ENCODE results near the gene TMEM123.

DNA sequence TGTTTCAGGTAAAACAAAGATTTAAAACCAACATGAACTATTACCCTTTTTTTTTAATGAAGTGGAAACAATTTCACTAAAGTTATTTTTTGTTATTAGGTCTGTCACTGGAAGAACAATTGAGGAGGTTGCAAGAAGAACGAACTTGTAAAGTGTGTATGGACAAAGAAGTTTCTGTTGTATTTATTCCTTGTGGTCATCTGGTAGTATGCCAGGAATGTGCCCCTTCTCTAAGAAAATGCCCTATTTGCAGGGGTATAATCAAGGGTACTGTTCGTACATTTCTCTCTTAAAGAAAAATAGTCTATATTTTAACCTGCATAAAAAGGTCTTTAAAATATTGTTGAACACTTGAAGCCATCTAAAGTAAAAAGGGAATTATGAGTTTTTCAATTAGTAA is 74.7 kb downstream of the TMEM123 start:
- TF ChIP-seq ATF3 (IDR thresholded peaks at IDR 0.05; ENCODE audit: insufficient read depth, low read depth, low read length) (no peak), RXRA (IDR thresholded peaks at IDR 0.05; ENCODE audit: insufficient read depth, low read depth, low read length) (no peak)
